ENCODE data around the gene BHLHE23. TPM values are rescaled to one million over a fixed set of nuclear protein-coding genes. Genes with fewer than 3 reads are reported as not detected.

BHLHE23 gene
- total RNA-seq, 2 experiments from 2014 or later = not detected

- Histone ChIP-seq H3K4me2 (ENCODE audit: low read length) (no peak overlapping the region), H3K36me3 (ENCODE audit: insufficient read depth, low read length) (no peaks in the 10 kb centered on the region), H3K4me3 (ENCODE audit: low read depth, low read length, poor library complexity, severe bottlenecking) (no peak overlapping the region), H3K27ac (ENCODE audit: low read depth, low read length, poor library complexity, severe bottlenecking) (no peak overlapping the region), H4K20me1 (ENCODE audit: insufficient read depth, low read length) (no peaks in the 10 kb centered on the region), H3K4me1 (ENCODE audit: insufficient read depth, low read length, poor library complexity, severe bottlenecking) (no peaks in the 10 kb centered on the region), H3K9me3 (ENCODE audit: low read length) (peaks cover 10% of the 10 kb centered on the region), H3K9me2 (ENCODE audit: insufficient read depth, low read length) (no peaks in the 10 kb centered on the region), H2AFZ (ENCODE audit: low read length) (no peak overlapping the region), H3K79me2 (ENCODE audit: insufficient read depth, low read depth, low read length) (no peaks in the 10 kb centered on the region)
- intact Hi-C loops (cut with micrococcal nuclease; ENCODE audit: unreplicated experiment) = no loop called here
- DNase-seq (ENCODE audit: low spot score) = no peak
- POLR2A ChIA-PET = no interaction called here
- CTCF ChIA-PET (ENCODE audit: unreplicated experiment) = no interaction called here
- BruUV-seq (replicated peaks) = no TSS peak
- no peak for TF ChIP-seq EZH2phosphoT487 (IDR thresholded peaks at IDR 0.05; ENCODE audit: borderline replicate concordance, low read depth, low read length)
- TF ChIP-seq CTCF (conservative IDR thresholded peaks at IDR 0.05; ENCODE audit: low read length) = no peak
Measured at GRCh38 chr20:63052571-63053431, 46.0 kb upstream of the BHLHE23 start.

- no peaks in the 10 kb centered on the region for H3K79me2 ChIP-seq (ENCODE audit: insufficient read depth, low read depth, low read length)
- ChIA-PET POLR2A (no interaction called here), CTCF (ENCODE audit: unreplicated experiment) (no interaction called here)
- no peak overlapping the region for H2AFZ ChIP-seq (ENCODE audit: low read length)
- BruUV-seq (replicated peaks) = no TSS peak
- H3K9me3 ChIP-seq (ENCODE audit: low read length) = peaks cover under 1% of the 10 kb centered on the region; the same call in 1 of the 2 replicates
- H3K9me2 ChIP-seq (ENCODE audit: insufficient read depth, low read length) = no peaks in the 10 kb centered on the region
- no peak overlapping the region for H3K27ac ChIP-seq (ENCODE audit: low read depth, low read length, poor library complexity, severe bottlenecking)
- no peak overlapping the region for H3K4me3 ChIP-seq (ENCODE audit: low read depth, low read length, poor library complexity, severe bottlenecking)
- no peaks in the 10 kb centered on the region for H3K4me1 ChIP-seq (ENCODE audit: insufficient read depth, low read length, poor library complexity, severe bottlenecking)
- no peaks in the 10 kb centered on the region for H3K36me3 ChIP-seq (ENCODE audit: insufficient read depth, low read length)
- no peaks in the 10 kb centered on the region for H4K20me1 ChIP-seq (ENCODE audit: insufficient read depth, low read length)
- no peak overlapping the region for H3K4me2 ChIP-seq (ENCODE audit: low read length)
- no peak for DNase-seq (ENCODE audit: low spot score)
- TF ChIP-seq EZH2phosphoT487 (IDR thresholded peaks at IDR 0.05; ENCODE audit: borderline replicate concordance, low read depth, low read length) (no peak), CTCF (conservative IDR thresholded peaks at IDR 0.05; ENCODE audit: low read length) (no peak)
- intact Hi-C loops (cut with micrococcal nuclease; ENCODE audit: unreplicated experiment) = no loop called here
Measured at GRCh38 chr20:63051911-63052310, 45.1 kb upstream of the BHLHE23 start.

GRCh38 chr20:63051186-63051860, 44.6 kb upstream of the BHLHE23 start:
- BruUV-seq (replicated peaks) = no TSS peak
- Histone ChIP-seq H3K4me3 (ENCODE audit: low read depth, low read length, poor library complexity, severe bottlenecking) (no peak overlapping the region), H3K79me2 (ENCODE audit: insufficient read depth, low read depth, low read length) (no peaks in the 10 kb centered on the region), H3K9me2 (ENCODE audit: insufficient read depth, low read length) (no peaks in the 10 kb centered on the region), H3K4me2 (ENCODE audit: low read length) (no peak overlapping the region), H3K4me1 (ENCODE audit: insufficient read depth, low read length, poor library complexity, severe bottlenecking) (no peaks in the 10 kb centered on the region), H2AFZ (ENCODE audit: low read length) (no peak overlapping the region), H4K20me1 (ENCODE audit: insufficient read depth, low read length) (no peaks in the 10 kb centered on the region), H3K27ac (ENCODE audit: low read depth, low read length, poor library complexity, severe bottlenecking) (no peak overlapping the region), H3K36me3 (ENCODE audit: insufficient read depth, low read length) (no peaks in the 10 kb centered on the region), H3K9me3 (ENCODE audit: low read length) (no peaks in the 10 kb centered on the region)
- intact Hi-C loops (cut with micrococcal nuclease; ENCODE audit: unreplicated experiment) = no loop called here
- ChIA-PET POLR2A (no interaction called here), CTCF (ENCODE audit: unreplicated experiment) (no interaction called here)
- no peak for TF ChIP-seq CTCF (conservative IDR thresholded peaks at IDR 0.05; ENCODE audit: low read length)
- no peak for TF ChIP-seq EZH2phosphoT487 (IDR thresholded peaks at IDR 0.05; ENCODE audit: borderline replicate concordance, low read depth, low read length)
- DNase-seq (ENCODE audit: low spot score) = no peak

Measured in OCI-LY7 (cell line).